Immature natural killer cell (primary cell): ENCODE measurements around the gene MED12L. TPM values are rescaled to one million over a fixed set of nuclear protein-coding genes. Genes with fewer than 3 reads are reported as not detected.
A peak's percentile ranks its signal among the peaks of the same experiment; 100 is the strongest.

Source experiments
- DNase-seq, 3 donors: peaks; one replicate each; pipeline ENCODE4 v3.0.0; 2022; ENCODE audit warnings: mixed read lengths in 1 of 3
- H3K27ac Mint-ChIP-seq, 6 donors: one replicate each; pipeline ENCODE4 v1.8.0; 2020; ENCODE audit warnings: mixed read lengths in 6 of 6, mild to moderate bottlenecking in 5 of 6, inconsistent platforms in 4 of 6, moderate library complexity in 3 of 6
- H3K27me3 Mint-ChIP-seq, 3 donors: one replicate each; pipeline ENCODE4 v1.8.0; 2020 to 2021; ENCODE audit warnings: low read depth in 3 of 3, mild to moderate bottlenecking in 3 of 3, mixed read lengths in 3 of 3, moderate library complexity in 3 of 3, inconsistent platforms in 1 of 3
- H3K36me3 Mint-ChIP-seq, 3 donors: one replicate each; pipeline ENCODE4 v1.8.0; 2020; ENCODE audit warnings: mixed read lengths in 3 of 3, inconsistent platforms in 2 of 3, mild to moderate bottlenecking in 2 of 3
- H3K4me1 Mint-ChIP-seq, 2 donors: one replicate each; pipeline ENCODE4 v1.8.0; 2020; ENCODE audit warnings: inconsistent platforms in 2 of 2, mild to moderate bottlenecking in 2 of 2, mixed read lengths in 2 of 2, moderate library complexity in 1 of 2
- H3K4me3 Mint-ChIP-seq, 5 donors: one replicate each; pipeline ENCODE4 v1.8.0; 2020; ENCODE audit warnings: mild to moderate bottlenecking in 5 of 5, mixed read lengths in 5 of 5, inconsistent platforms in 3 of 5, moderate library complexity in 3 of 5
- H3K9me3 Mint-ChIP-seq, 6 donors: one replicate each; pipeline ENCODE4 v1.8.0; 2020; ENCODE audit warnings: mild to moderate bottlenecking in 6 of 6, mixed read lengths in 6 of 6, inconsistent platforms in 4 of 6, moderate library complexity in 3 of 6
- polyA plus RNA-seq, 3 donors: library from polyadenylated mRNA; unstranded; fragments of 300-500 nt; fragmentation: Illumina TruSeq; gene quantifications; one replicate each; pipeline ENCODE4 v1.2.3, GENCODE V29; 2021

Gene MED12L
- polyA plus RNA-seq, 3 donors from 2014 or later: 0.18 TPM; not detected in 2

- Mint-ChIP-seq H3K4me1 (peaks cover 0 to 3% of the 10 kb centered on the region in 2 donors), H3K27me3 (peaks cover 1 to 25% (median 4%) of the 10 kb centered on the region in 3 donors), H3K4me3 (peak overlapping the region in 3 of 5 donors; percentile 39 to 55 (median 40)), H3K27ac (no peak overlapping the region), H3K36me3 (no peaks in the 10 kb centered on the region), H3K9me3 (no peaks in the 10 kb centered on the region)
- DNase-seq: no peak
These were observed 374.8 kb downstream of the MED12L start for GRCh38 chr3:151460228-151460627.

DNA sequence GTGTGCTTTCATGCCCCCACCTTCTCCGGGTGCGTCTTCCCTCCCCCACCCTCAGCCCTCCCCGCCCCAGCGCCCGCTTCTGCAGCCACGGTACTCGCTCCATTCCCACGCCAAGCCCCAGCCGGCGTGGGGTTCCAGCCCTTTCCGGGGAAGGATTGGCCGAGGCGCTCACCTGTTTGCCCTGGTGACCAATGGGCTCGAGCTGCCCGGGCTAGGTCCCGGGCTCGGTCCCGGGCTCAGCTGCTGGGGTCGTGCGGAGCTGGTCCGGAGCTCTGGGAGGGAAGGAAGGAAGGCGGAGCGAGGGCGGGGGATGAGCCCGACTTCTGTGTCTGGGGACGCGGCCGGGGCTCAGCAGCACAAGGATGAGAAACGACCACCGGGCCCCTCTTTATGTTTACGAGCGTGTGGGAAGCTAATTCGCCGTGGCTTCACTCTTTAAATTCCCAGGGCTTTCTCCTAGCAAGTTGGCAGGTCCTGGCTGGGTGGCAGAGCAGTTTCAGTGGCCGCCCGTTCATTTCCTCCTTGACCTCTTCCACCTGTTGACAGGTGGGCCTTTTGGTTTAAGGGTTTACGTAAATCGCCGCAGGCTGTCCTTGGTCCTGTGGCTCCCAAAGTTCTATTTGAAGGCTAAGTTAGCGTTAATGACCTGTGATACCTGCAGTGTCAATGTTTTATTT lies 375.4 kb downstream of the MED12L start, which contains the start of gene IGSF10:
TSS of gene IGSF10 (minus strand) at position 288 of the 677 bp plus-strand sequence. CDS start 2,352 bp downstream, outside the sequence.
- peaks cover 1 to 25% (median 3%) of the 10 kb centered on the region in 3 donors for H3K27me3 Mint-ChIP-seq
- H3K9me3 Mint-ChIP-seq: no peaks in the 10 kb centered on the region
- no peak within 1 kb of the TSS for H3K27ac Mint-ChIP-seq
- H3K4me3 Mint-ChIP-seq: peak within 1 kb of the TSS in 4 of 5 donors; percentile 10 to 55 (median 40)
- no peaks in the 10 kb centered on the region for H3K36me3 Mint-ChIP-seq
- DNase-seq: no peak
- H3K4me1 Mint-ChIP-seq: peaks cover 0 to 3% of the 10 kb centered on the region in 2 donors

DNA sequence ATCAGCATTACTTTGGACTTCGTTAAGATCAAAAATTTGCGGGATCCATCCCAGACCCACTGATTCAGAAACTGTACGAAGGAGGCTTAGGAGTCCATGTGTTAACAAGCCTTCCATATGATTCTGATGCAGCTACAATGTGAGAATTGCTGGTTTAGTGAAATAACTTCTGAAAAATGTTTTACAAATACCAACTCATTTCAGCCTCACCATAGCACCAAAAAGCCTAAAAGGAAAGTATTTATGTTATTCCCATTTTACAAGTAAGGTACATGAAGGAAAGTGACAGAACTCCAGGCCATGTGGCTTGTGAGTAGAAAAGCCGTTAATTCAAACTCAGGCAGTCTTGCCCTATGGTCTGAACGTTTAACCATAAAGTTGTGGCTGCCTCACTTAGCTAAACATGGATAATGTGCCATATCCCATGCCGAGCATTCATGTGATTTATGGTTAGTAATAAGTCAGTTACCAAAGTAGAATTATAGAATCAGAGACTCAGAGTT lies 376.9 kb downstream of the MED12L start:
- H3K4me3 Mint-ChIP-seq: no peak overlapping the region
- H3K9me3 Mint-ChIP-seq: no peaks in the 10 kb centered on the region
- H3K27ac Mint-ChIP-seq: no peak overlapping the region
- H3K36me3 Mint-ChIP-seq: no peaks in the 10 kb centered on the region
- H3K4me1 Mint-ChIP-seq: peaks cover 0 to 3% of the 10 kb centered on the region in 2 donors
- DNase-seq: no peak
- H3K27me3 Mint-ChIP-seq: peaks cover 1 to 19% (median 3%) of the 10 kb centered on the region in 3 donors

DNA sequence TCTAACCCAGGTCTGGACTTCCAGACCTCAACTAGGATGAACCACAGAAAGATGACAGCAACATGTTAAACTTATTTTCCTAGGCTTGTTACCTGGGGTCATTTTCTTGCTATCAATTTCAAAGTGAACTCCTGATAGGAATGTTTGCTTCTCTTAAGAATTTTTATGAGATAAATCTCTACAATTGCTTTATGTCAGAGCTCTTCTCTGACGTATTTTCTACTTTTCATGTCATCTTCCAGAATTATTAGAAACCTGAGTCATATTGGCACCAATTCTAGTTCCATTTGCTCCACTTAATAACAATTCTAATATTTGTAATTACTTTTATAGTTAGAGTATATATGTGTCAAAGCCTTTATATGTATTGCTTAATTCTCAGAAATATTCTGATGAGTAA lies 377.5 kb downstream of the MED12L start:
- Mint-ChIP-seq H3K36me3 (no peaks in the 10 kb centered on the region), H3K4me1 (peaks cover 0 to 3% of the 10 kb centered on the region in 2 donors), H3K9me3 (no peaks in the 10 kb centered on the region), H3K27ac (no peak overlapping the region), H3K27me3 (peaks cover 1 to 16% (median 3%) of the 10 kb centered on the region in 3 donors), H3K4me3 (no peak overlapping the region)
- DNase-seq: no peak

- no peak for DNase-seq
- Mint-ChIP-seq H3K9me3 (no peaks in the 10 kb centered on the region), H3K27ac (no peak overlapping the region), H3K36me3 (no peaks in the 10 kb centered on the region), H3K4me3 (no peak overlapping the region), H3K4me1 (no peaks in the 10 kb centered on the region), H3K27me3 (peaks cover 1 to 7% (median 2%) of the 10 kb centered on the region in 3 donors)
These were observed 381.6 kb downstream of the MED12L start for GRCh38 chr3:151467069-151467468.

- Mint-ChIP-seq H3K27ac (no peak overlapping the region), H3K36me3 (no peaks in the 10 kb centered on the region)
These were observed 382.9 kb downstream of the MED12L start for GRCh38 chr3:151468284-151468917.

GRCh38 chr3:151476344-151477018 lies 391.0 kb downstream of the MED12L start:
- H3K27ac Mint-ChIP-seq: no peak overlapping the region
- H3K9me3 Mint-ChIP-seq: peaks cover 0 to under 1% (median under 1%) of the 10 kb centered on the region in 6 donors
- H3K4me1 Mint-ChIP-seq: no peaks in the 10 kb centered on the region
- no peaks in the 10 kb centered on the region for H3K36me3 Mint-ChIP-seq
- no peak for DNase-seq
- peaks cover 0 to 2% (median 0%) of the 10 kb centered on the region in 3 donors for H3K27me3 Mint-ChIP-seq
- H3K4me3 Mint-ChIP-seq: no peak overlapping the region

More at GRCh38 chr3:151468284-151468917, 382.9 kb downstream of the MED12L start:
- H3K4me1 Mint-ChIP-seq: no peaks in the 10 kb centered on the region
- no peak overlapping the region for H3K4me3 Mint-ChIP-seq
- no peaks in the 10 kb centered on the region for H3K9me3 Mint-ChIP-seq
- peaks cover 1 to 7% (median 2%) of the 10 kb centered on the region in 3 donors for H3K27me3 Mint-ChIP-seq
- DNase-seq: peak; percentile 44 to 52 (median 44)

DNA sequence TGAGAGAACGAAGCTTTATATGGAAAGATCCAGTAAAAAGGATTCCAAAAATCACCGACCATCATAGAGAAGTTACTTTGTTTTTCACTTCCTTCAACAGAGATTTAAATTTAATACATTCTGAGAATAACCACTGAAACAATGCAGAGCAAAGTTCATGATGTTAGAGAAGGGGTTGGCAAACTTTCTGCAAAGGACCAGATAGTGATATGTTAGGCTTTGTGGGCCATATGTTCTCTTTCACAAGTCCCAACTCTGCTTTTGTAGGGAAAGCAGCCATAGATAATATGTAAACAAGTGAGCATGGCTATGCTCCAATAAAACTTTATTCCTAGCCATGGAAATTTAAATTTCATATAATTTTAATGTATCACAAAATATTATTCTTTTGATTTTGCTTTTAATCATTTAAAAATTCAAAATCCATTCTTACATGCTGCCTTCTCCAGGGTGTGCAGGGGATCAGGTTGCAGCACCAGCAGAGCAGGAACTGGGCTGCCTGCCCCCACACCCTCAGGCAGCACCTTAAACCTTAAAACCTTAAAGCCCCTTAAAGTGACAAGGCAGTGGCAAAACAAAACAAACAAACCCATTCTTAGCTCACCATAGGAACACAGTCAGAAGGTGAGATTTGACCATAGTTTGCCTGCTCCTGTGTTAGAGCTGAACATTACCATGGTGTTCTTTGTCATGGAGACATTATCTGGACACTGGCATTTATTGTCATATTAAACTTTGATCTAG lies 392.3 kb downstream of the MED12L start:
- H3K4me1 Mint-ChIP-seq: no peaks in the 10 kb centered on the region
- H3K36me3 Mint-ChIP-seq: peaks cover 0 to 4% (median 0%) of the 10 kb centered on the region in 3 donors
- H3K27me3 Mint-ChIP-seq: peaks cover 0 to 4% (median 2%) of the 10 kb centered on the region in 3 donors
- DNase-seq: no peak
- peaks cover 3 to 14% (median 12%) of the 10 kb centered on the region in 6 donors for H3K9me3 Mint-ChIP-seq
- H3K27ac Mint-ChIP-seq: no peak overlapping the region
- H3K4me3 Mint-ChIP-seq: no peak overlapping the region

- DNase-seq: no peak
- no peaks in the 10 kb centered on the region for H3K4me1 Mint-ChIP-seq
- H3K27me3 Mint-ChIP-seq: peaks cover 0 to 4% (median 2%) of the 10 kb centered on the region in 3 donors
- peaks cover 0 to 4% (median 0%) of the 10 kb centered on the region in 3 donors for H3K36me3 Mint-ChIP-seq
- peaks cover 4 to 19% (median 16%) of the 10 kb centered on the region in 6 donors for H3K9me3 Mint-ChIP-seq
- H3K27ac Mint-ChIP-seq: no peak overlapping the region
- no peak overlapping the region for H3K4me3 Mint-ChIP-seq
These were observed 392.9 kb downstream of the MED12L start for GRCh38 chr3:151478335-151478697.

GRCh38 chr3:151479452-151479851 lies 394.0 kb downstream of the MED12L start:
- Mint-ChIP-seq H3K4me1 (no peaks in the 10 kb centered on the region), H3K36me3 (peaks cover 0 to 4% (median 0%) of the 10 kb centered on the region in 3 donors), H3K4me3 (no peak overlapping the region), H3K27me3 (peaks cover 1 to 4% (median 2%) of the 10 kb centered on the region in 3 donors), H3K27ac (no peak overlapping the region), H3K9me3 (peaks cover 4 to 22% (median 16%) of the 10 kb centered on the region in 6 donors)
- DNase-seq: no peak

- Mint-ChIP-seq H3K4me1 (no peaks in the 10 kb centered on the region), H3K4me3 (no peak overlapping the region), H3K27ac (no peak overlapping the region), H3K9me3 (peaks cover 6 to 22% (median 16%) of the 10 kb centered on the region in 6 donors), H3K27me3 (peaks cover 4 to 9% (median 4%) of the 10 kb centered on the region in 3 donors), H3K36me3 (peaks cover 0 to 4% (median 0%) of the 10 kb centered on the region in 3 donors)
- DNase-seq: no peak
These were observed 395.0 kb downstream of the MED12L start for GRCh38 chr3:151480492-151480891.

DNA sequence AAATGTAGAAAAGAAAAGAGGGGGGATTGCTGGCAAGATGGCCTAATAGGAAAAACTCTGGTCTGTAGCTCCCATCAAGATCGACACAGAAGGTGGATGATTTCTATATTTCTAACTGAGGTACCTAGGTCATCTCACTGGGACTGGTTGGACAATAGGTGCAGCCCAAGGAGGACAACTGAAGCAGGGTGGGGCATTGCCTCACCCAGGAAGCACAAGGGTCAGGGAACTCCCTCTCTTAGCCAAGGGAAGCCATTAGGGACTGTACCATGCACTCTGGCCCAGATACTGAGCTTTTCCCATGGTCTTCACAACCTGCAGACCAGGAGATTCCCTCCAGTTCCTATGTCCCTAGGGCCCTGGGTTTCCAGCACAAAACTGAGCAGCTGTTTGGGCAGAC lies 398.0 kb downstream of the MED12L start:
- Mint-ChIP-seq H3K4me3 (no peak overlapping the region), H3K36me3 (peaks cover 0 to 4% (median 0%) of the 10 kb centered on the region in 3 donors), H3K27ac (no peak overlapping the region), H3K9me3 (peaks cover 6 to 23% (median 18%) of the 10 kb centered on the region in 6 donors), H3K4me1 (no peaks in the 10 kb centered on the region), H3K27me3 (peaks cover 4 to 14% (median 11%) of the 10 kb centered on the region in 3 donors)
- no peak for DNase-seq

- no peak overlapping the region for H3K4me3 Mint-ChIP-seq
- no peak overlapping the region for H3K27ac Mint-ChIP-seq
- no peak for DNase-seq
- H3K9me3 Mint-ChIP-seq: peaks cover 6 to 23% (median 20%) of the 10 kb centered on the region in 6 donors
- no peaks in the 10 kb centered on the region for H3K4me1 Mint-ChIP-seq
- peaks cover 5 to 14% (median 12%) of the 10 kb centered on the region in 3 donors for H3K27me3 Mint-ChIP-seq
- H3K36me3 Mint-ChIP-seq: peaks cover 0 to 4% (median 0%) of the 10 kb centered on the region in 3 donors
These were observed 398.6 kb downstream of the MED12L start for GRCh38 chr3:151483961-151484520.
